B cell (primary cell): ENCODE data around the gene KMT2D. TPM values are rescaled to one million over a fixed set of nuclear protein-coding genes. Genes with fewer than 3 reads are reported as not detected.

ENCODE experiments used
- ATAC-seq: fragments of 200-7000 bp; cut with Tn5 transposase; one replicate; pipeline ENCODE4 v1.10.0; 2021; ENCODE audit warnings: low read depth, mild to moderate bottlenecking, moderate number of reproducible peaks, moderate library complexity
- CTCF ChIA-PET: fragments of 350-600 bp; sonication (Branson Sonifier 250); formaldehyde crosslinking; loops from one replicate; lab custom pipeline; 2021; ENCODE audit warnings: antibody characterized with exemption, inconsistent platforms; lab: Charles Lee
- POLR2A ChIA-PET: fragments of 350-600 bp; sonication (Branson Sonifier 250); formaldehyde crosslinking; loops from one replicate; lab custom pipeline; 2021; ENCODE audit warnings: antibody characterized with exemption; lab: Charles Lee
- DNase-seq: peaks from one replicate; pipeline ENCODE4 v3.0.0; 2013
- H2AFZ ChIP-seq: 2 replicates; pipeline ENCODE4 v1.6.1; 2012; ENCODE audit warnings: mild to moderate bottlenecking, low read depth, low read length; ENCODE audit not compliant: insufficient read depth, poor library complexity, severe bottlenecking
- H3K27ac ChIP-seq, 2 donors: 1 replicate in 1 of 2; 2 replicates in 1 of 2; pipeline ENCODE4 v1.5.1; 2012 to 2013; ENCODE audit warnings: low read length in 2 of 2, mild to moderate bottlenecking in 2 of 2, moderate library complexity in 1 of 2
- H3K27me3 ChIP-seq, 4 experiments: fragments of 200-600 bp in 1 of 4; sonication (generic) in 1 of 4; replicated peaks in 1 of 4; 1 replicate in 2 of 4; 2 replicates in 2 of 4; pipeline versions ENCODE4 v1.6.1 to v1.7.0; 2013 to 2016; ENCODE audit warnings: low read length in 3 of 4, mild to moderate bottlenecking in 2 of 4, mixed read lengths in 1 of 4, moderate library complexity in 1 of 4; ENCODE audit not compliant: insufficient read depth in 4 of 4, control insufficient read depth in 3 of 4; ENCODE audit errors: control extremely low read depth in 1 of 4
- H3K36me3 ChIP-seq, 2 experiments: replicated peaks in 1 of 2; 1 replicate in 1 of 2; 2 replicates in 1 of 2; pipeline versions ENCODE4 v1.6.1 to v1.7.1; 2013; ENCODE audit warnings: low read length in 1 of 2; ENCODE audit not compliant: insufficient read depth in 2 of 2, control insufficient read depth in 1 of 2; ENCODE audit errors: control extremely low read depth in 1 of 2, extremely low read depth in 1 of 2
- H3K4me1 ChIP-seq, 2 donors: fragments of 200-600 bp in 1 of 2; sonication (generic) in 1 of 2; 1 replicate in 1 of 2; 2 replicates in 1 of 2; pipeline versions ENCODE4 v1.5.1 to v1.6.1; 2013 to 2017; ENCODE audit warnings: low read length in 2 of 2; ENCODE audit not compliant: control insufficient read depth in 2 of 2, insufficient read depth in 2 of 2
- H3K4me2 ChIP-seq: replicated peaks from 2 replicates; pipeline ENCODE3; 2012; ENCODE audit warnings: mild to moderate bottlenecking, low read depth, low read length; ENCODE audit not compliant: poor library complexity, severe bottlenecking
- H3K4me3 ChIP-seq, 5 experiments: fragments of 200-600 bp in 1 of 5; sonication (generic) in 1 of 5; 1 replicate in 3 of 5; 2 replicates in 2 of 5; pipeline versions ENCODE4 v1.5.1 to v1.7.0; 2011 to 2016; ENCODE audit warnings: low read length in 4 of 5, mild to moderate bottlenecking in 4 of 5, low read depth in 2 of 5, control low read depth in 1 of 5, moderate library complexity in 1 of 5; ENCODE audit not compliant: insufficient read depth in 1 of 5; ENCODE audit errors: control extremely low read depth in 1 of 5, extremely low read depth in 1 of 5
- H3K79me2 ChIP-seq: fragments of 200-600 bp; sonication (generic); one replicate; pipeline ENCODE4 v1.6.0; 2016; ENCODE audit warnings: low read length; ENCODE audit not compliant: control insufficient read depth, insufficient read depth
- H3K9ac ChIP-seq: fragments of 200-600 bp; sonication (generic); 2 replicates; pipeline ENCODE4 v1.6.1; 2017; ENCODE audit warnings: mild to moderate bottlenecking, low read length, moderate library complexity
- H3K9me3 ChIP-seq, 3 donors: one replicate each; pipeline versions ENCODE4 v1.6.1 to v1.7.1; 2013; ENCODE audit warnings: low read length in 2 of 3; ENCODE audit not compliant: control insufficient read depth in 2 of 3, insufficient read depth in 1 of 3; ENCODE audit errors: control extremely low read depth in 1 of 3
- H4K20me1 ChIP-seq: 2 replicates; pipeline ENCODE4 v1.6.0; 2012; ENCODE audit warnings: mild to moderate bottlenecking, low read length; ENCODE audit not compliant: insufficient read depth, control insufficient read depth, poor library complexity, severe bottlenecking
- H3K27ac Mint-ChIP-seq: one replicate; pipeline ENCODE4 v1.8.0; 2021; ENCODE audit warnings: mixed read lengths
- H3K27me3 Mint-ChIP-seq: one replicate; pipeline ENCODE4 v1.8.0; 2021; ENCODE audit warnings: mixed read lengths
- H3K4me1 Mint-ChIP-seq: one replicate; pipeline ENCODE4 v1.8.0; 2021; ENCODE audit warnings: mixed read lengths
- H3K4me3 Mint-ChIP-seq: one replicate; pipeline ENCODE4 v1.8.0; 2021; ENCODE audit warnings: mixed read lengths
- H3K9me3 Mint-ChIP-seq: one replicate; pipeline ENCODE4 v1.8.0; 2022; ENCODE audit warnings: mixed read lengths; ENCODE audit not compliant: insufficient read depth
- EZH2 ChIP-seq: IDR thresholded peaks from 2 replicates; pipeline ENCODE4 v1.6.1; 2012; ENCODE audit warnings: borderline replicate concordance, low read depth, mild to moderate bottlenecking, moderate library complexity, low read length; ENCODE audit not compliant: insufficient read depth, poor library complexity, severe bottlenecking
- WGBS: methylation state at CpG from one replicate; pipeline ENCODE4 v1.1.5; 2013; ENCODE audit warnings: missing lambda C conversion rate; ENCODE audit not compliant: insufficient coverage; 5-methylcytosine and 5-hydroxymethylcytosine counted together
- intact Hi-C: fragments of 100-400 bp; cut with micrococcal nuclease; formaldehyde crosslinking; loops from one replicate; pipeline ENCODE4 v1.10.0; 2022
- polyA plus RNA-seq: library from polyadenylated mRNA; depleted of rRNA; stranded (reverse); fragments of >200 nt; gene quantifications from 2 replicates; pipeline ENCODE4 v1.2.3, GENCODE V29; 2012
- total RNA-seq, 2 donors: library from RNA; stranded (reverse); fragments of 120-200 nt in 1 of 2; gene quantifications; 1 replicate in 1 of 2; 2 replicates in 1 of 2; pipeline versions ENCODE4 v1.2.3 to v1.2.4, GENCODE V29; 2013 to 2022
- TF ChIP-seq, protein P1 (sequence below): fragments of 200-600 bp; IDR thresholded peaks from one replicate; pipeline ENCODE4 v1.8.0; 2022; ENCODE audit warnings: antibody characterized with exemption, mild to moderate bottlenecking

Gene KMT2D
- total and polyA plus RNA-seq, 2 donors (not counting 1 experiment from before 2014, with no cell fraction given) = 64.0 to 179 TPM

DNA sequence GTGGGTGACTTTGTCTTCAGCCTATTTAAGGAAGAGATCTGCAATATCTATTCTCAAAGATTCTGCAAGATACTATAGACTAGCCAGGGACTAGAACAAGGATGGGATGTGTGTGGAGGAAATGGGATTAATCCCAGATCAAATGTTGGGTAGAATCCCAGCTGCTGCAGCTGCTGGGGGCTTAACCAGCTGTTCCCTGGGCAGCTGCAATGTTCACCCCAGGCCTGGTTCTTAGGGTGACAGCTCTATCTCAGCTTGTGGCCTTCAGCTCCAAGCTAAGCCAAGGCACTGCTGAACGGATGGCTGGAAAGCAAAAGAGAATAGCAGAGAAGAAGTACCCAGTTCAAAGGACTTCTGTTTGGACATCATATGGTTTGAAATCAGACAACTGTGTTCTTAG is 19.2 kb upstream of the KMT2D start:
- H3K27me3 Mint-ChIP-seq = peaks cover 12% of the 10 kb centered on the region
- Histone ChIP-seq H3K27ac (no peak overlapping the region), H2AFZ (no peak overlapping the region), H3K4me2 (no peak overlapping the region), H3K36me3 (no peaks in the 10 kb centered on the region), H3K4me1 (no peaks in the 10 kb centered on the region), H3K4me3 (no peak overlapping the region), H3K9me3 (no peaks in the 10 kb centered on the region), H3K79me2 (no peaks in the 10 kb centered on the region), H3K9ac (no peak overlapping the region), H3K27me3 (no peaks in the 10 kb centered on the region), H4K20me1 (no peaks in the 10 kb centered on the region)
- no peaks in the 10 kb centered on the region for H3K4me1 Mint-ChIP-seq
- DNase-seq (no peak), ATAC-seq (no peak)
- CTCF ChIA-PET = interaction anchor here (0.7 to 2.8 kb wide), 3 partner anchors 9 to 16 kb away, joined by 3 to 15 read pairs (median 4); partner anchors contain the start of gene RHEBL1
- intact Hi-C loops = no loop called here
- no peaks in the 10 kb centered on the region for H3K9me3 Mint-ChIP-seq
- H3K27ac Mint-ChIP-seq = no peak overlapping the region
- TF ChIP-seq, protein P1, sequence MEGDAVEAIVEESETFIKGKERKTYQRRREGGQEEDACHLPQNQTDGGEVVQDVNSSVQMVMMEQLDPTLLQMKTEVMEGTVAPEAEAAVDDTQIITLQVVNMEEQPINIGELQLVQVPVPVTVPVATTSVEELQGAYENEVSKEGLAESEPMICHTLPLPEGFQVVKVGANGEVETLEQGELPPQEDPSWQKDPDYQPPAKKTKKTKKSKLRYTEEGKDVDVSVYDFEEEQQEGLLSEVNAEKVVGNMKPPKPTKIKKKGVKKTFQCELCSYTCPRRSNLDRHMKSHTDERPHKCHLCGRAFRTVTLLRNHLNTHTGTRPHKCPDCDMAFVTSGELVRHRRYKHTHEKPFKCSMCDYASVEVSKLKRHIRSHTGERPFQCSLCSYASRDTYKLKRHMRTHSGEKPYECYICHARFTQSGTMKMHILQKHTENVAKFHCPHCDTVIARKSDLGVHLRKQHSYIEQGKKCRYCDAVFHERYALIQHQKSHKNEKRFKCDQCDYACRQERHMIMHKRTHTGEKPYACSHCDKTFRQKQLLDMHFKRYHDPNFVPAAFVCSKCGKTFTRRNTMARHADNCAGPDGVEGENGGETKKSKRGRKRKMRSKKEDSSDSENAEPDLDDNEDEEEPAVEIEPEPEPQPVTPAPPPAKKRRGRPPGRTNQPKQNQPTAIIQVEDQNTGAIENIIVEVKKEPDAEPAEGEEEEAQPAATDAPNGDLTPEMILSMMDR = no peak
- TF ChIP-seq EZH2 = no peak
- POLR2A ChIA-PET = no interaction called here
- no peak overlapping the region for H3K4me3 Mint-ChIP-seq
- 100% methylated on average over 1 of the region's 1 CpG for WGBS

DNA sequence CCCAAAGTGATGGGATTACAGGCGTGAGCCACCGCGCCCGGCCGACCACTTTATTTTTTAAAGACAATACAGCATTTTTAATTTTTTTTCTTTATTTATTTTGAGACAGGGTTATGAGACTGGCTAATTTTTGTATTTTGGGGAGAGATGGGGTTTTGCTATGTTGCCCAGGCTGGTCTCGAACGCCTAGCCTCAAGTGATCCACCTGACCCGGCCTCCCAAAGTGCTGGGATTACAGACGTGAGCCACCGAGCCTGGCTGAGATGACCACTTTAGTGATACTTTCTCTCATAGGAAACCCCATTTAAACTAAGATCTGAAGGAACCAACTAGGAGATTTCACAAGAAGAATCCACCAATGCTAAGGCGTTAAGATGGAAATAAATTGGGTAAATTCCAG is 10.4 kb upstream of the KMT2D start:
- ChIA-PET POLR2A (interaction anchor here (0.7 to 1.9 kb wide), 3 partner anchors 39 to 64 kb away, joined by 4 to 8 read pairs (median 5); partner anchors contain the start of genes LMBR1L and TUBA1B), CTCF (interaction anchor here (11.4 kb wide), 1 partner anchor 16 kb away, joined by 144 read pairs; no protein-coding TSS in a partner anchor)
- 100% methylated on average over 2 of the region's 11 CpGs for WGBS
- peaks cover 0 to 3% of the 10 kb centered on the region in 2 experiments for H3K36me3 ChIP-seq
- DNase-seq (no peak), ATAC-seq (no peak)
- peaks cover 10% of the 10 kb centered on the region for H3K79me2 ChIP-seq
- no peak overlapping the region for H3K4me3 Mint-ChIP-seq
- peaks cover 10 to 15% of the 10 kb centered on the region in 2 donors for H3K4me1 ChIP-seq
- H3K27ac ChIP-seq = no peak overlapping the region
- no peak overlapping the region for H2AFZ ChIP-seq
- H3K4me1 Mint-ChIP-seq = peaks cover 19% of the 10 kb centered on the region
- no peak overlapping the region for H3K4me2 ChIP-seq
- intact Hi-C loops = loop anchor here (1.0 kb wide), 4 partner anchors 11 to 59 kb away; partner anchors contain the start of genes KMT2D and LMBR1L
- H3K27me3 ChIP-seq = no peaks in the 10 kb centered on the region
- H3K9ac ChIP-seq = no peak overlapping the region
- H3K9me3 Mint-ChIP-seq = no peaks in the 10 kb centered on the region
- no peaks in the 10 kb centered on the region for H4K20me1 ChIP-seq
- no peaks in the 10 kb centered on the region for H3K27me3 Mint-ChIP-seq
- no peak overlapping the region for H3K27ac Mint-ChIP-seq
- TF ChIP-seq EZH2 = no peak
- TF ChIP-seq, protein P1 = no peak
- no peaks in the 10 kb centered on the region for H3K9me3 ChIP-seq
- H3K4me3 ChIP-seq = no peak overlapping the region
